Measurements from ENCODE around the gene SF3B2.

SF3B2 gene

GRCh38 chr11:66032957-66033735 lies 19.0 kb upstream of the SF3B2 start:
- H3K9ac ChIP-seq (ENCODE audit: low read depth, low read length): no peak overlapping the region
- H3K36me3 ChIP-seq (ENCODE audit: insufficient read depth, low read length): no peaks in the 10 kb centered on the region
- H3K9me3 ChIP-seq (ENCODE audit: control insufficient read depth, insufficient read depth, low read length): no peaks in the 10 kb centered on the region
- no peaks in the 10 kb centered on the region for H3K4me1 ChIP-seq (ENCODE audit: insufficient read depth, low read length)

- Histone ChIP-seq H3K9me3 (ENCODE audit: control insufficient read depth, insufficient read depth, low read length) (no peaks in the 10 kb centered on the region), H3K4me1 (ENCODE audit: insufficient read depth, low read length) (no peaks in the 10 kb centered on the region), H3K9ac (ENCODE audit: low read depth, low read length) (no peak overlapping the region), H3K36me3 (ENCODE audit: insufficient read depth, low read length) (no peaks in the 10 kb centered on the region)
Observed at GRCh38 chr11:66035653-66036333, 16.4 kb upstream of the SF3B2 start.

GRCh38 chr11:66036334-66036710 lies 15.8 kb upstream of the SF3B2 start:
- Histone ChIP-seq H3K36me3 (ENCODE audit: insufficient read depth, low read length) (no peaks in the 10 kb centered on the region), H3K9ac (ENCODE audit: low read depth, low read length) (no peak overlapping the region), H3K9me3 (ENCODE audit: control insufficient read depth, insufficient read depth, low read length) (no peaks in the 10 kb centered on the region), H3K4me1 (ENCODE audit: insufficient read depth, low read length) (no peaks in the 10 kb centered on the region)

- Histone ChIP-seq H3K9me3 (ENCODE audit: control insufficient read depth, insufficient read depth, low read length) (no peaks in the 10 kb centered on the region), H3K4me1 (ENCODE audit: insufficient read depth, low read length) (no peaks in the 10 kb centered on the region), H3K36me3 (ENCODE audit: insufficient read depth, low read length) (no peaks in the 10 kb centered on the region), H3K9ac (ENCODE audit: low read depth, low read length) (no peak overlapping the region)
Observed at GRCh38 chr11:66037327-66037726, 14.8 kb upstream of the SF3B2 start.

GRCh38 chr11:66039765-66040164 lies 12.4 kb upstream of the SF3B2 start:
- Histone ChIP-seq H3K9me3 (ENCODE audit: control insufficient read depth, insufficient read depth, low read length) (no peaks in the 10 kb centered on the region), H3K4me1 (ENCODE audit: insufficient read depth, low read length) (peaks cover under 1% of the 10 kb centered on the region; the same call in 1 of the 2 replicates), H3K9ac (ENCODE audit: low read depth, low read length) (no peak overlapping the region), H3K36me3 (ENCODE audit: insufficient read depth, low read length) (no peaks in the 10 kb centered on the region)

GRCh38 chr11:66042227-66042995 lies 9.8 kb upstream of the SF3B2 start:
- Histone ChIP-seq H3K9me3 (ENCODE audit: control insufficient read depth, insufficient read depth, low read length) (no peaks in the 10 kb centered on the region), H3K4me1 (ENCODE audit: insufficient read depth, low read length) (peaks cover 3% of the 10 kb centered on the region; the same call in 1 of the 2 replicates), H3K9ac (ENCODE audit: low read depth, low read length) (no peak overlapping the region), H3K36me3 (ENCODE audit: insufficient read depth, low read length) (no peaks in the 10 kb centered on the region)

GRCh38 chr11:66042996-66043906 lies 8.9 kb upstream of the SF3B2 start:
- Histone ChIP-seq H3K9ac (ENCODE audit: low read depth, low read length) (no peak overlapping the region), H3K4me1 (ENCODE audit: insufficient read depth, low read length) (peaks cover 3% of the 10 kb centered on the region; the same call in 1 of the 2 replicates), H3K36me3 (ENCODE audit: insufficient read depth, low read length) (no peaks in the 10 kb centered on the region), H3K9me3 (ENCODE audit: control insufficient read depth, insufficient read depth, low read length) (no peaks in the 10 kb centered on the region)

GRCh38 chr11:66044757-66045156 lies 7.4 kb upstream of the SF3B2 start:
- Histone ChIP-seq H3K9ac (ENCODE audit: low read depth, low read length) (no peak overlapping the region), H3K4me1 (ENCODE audit: insufficient read depth, low read length) (peaks cover 8% of the 10 kb centered on the region; the same call in 1 of the 2 replicates), H3K9me3 (ENCODE audit: control insufficient read depth, insufficient read depth, low read length) (no peaks in the 10 kb centered on the region), H3K36me3 (ENCODE audit: insufficient read depth, low read length) (no peaks in the 10 kb centered on the region)

- Histone ChIP-seq H3K9ac (ENCODE audit: low read depth, low read length) (no peak overlapping the region), H3K36me3 (ENCODE audit: insufficient read depth, low read length) (no peaks in the 10 kb centered on the region), H3K4me1 (ENCODE audit: insufficient read depth, low read length) (peaks cover 8% of the 10 kb centered on the region; the same call in 1 of the 2 replicates), H3K9me3 (ENCODE audit: control insufficient read depth, insufficient read depth, low read length) (no peaks in the 10 kb centered on the region)
Observed at GRCh38 chr11:66045177-66045639, 7.0 kb upstream of the SF3B2 start.

- Histone ChIP-seq H3K36me3 (ENCODE audit: insufficient read depth, low read length) (no peaks in the 10 kb centered on the region), H3K4me1 (ENCODE audit: insufficient read depth, low read length) (peaks cover 15% of the 10 kb centered on the region; the same call in 1 of the 2 replicates), H3K9me3 (ENCODE audit: control insufficient read depth, insufficient read depth, low read length) (no peaks in the 10 kb centered on the region), H3K9ac (ENCODE audit: low read depth, low read length) (no peak overlapping the region)
Observed at GRCh38 chr11:66046901-66047300, 5.3 kb upstream of the SF3B2 start.

GRCh38 chr11:66047541-66048365 lies 4.4 kb upstream of the SF3B2 start:
- Histone ChIP-seq H3K36me3 (ENCODE audit: insufficient read depth, low read length) (no peaks in the 10 kb centered on the region), H3K9me3 (ENCODE audit: control insufficient read depth, insufficient read depth, low read length) (no peaks in the 10 kb centered on the region), H3K9ac (ENCODE audit: low read depth, low read length) (no peak overlapping the region), H3K4me1 (ENCODE audit: insufficient read depth, low read length) (peaks cover 15% of the 10 kb centered on the region; the same call in 1 of the 2 replicates)

GRCh38 chr11:66048547-66049323 lies 3.4 kb upstream of the SF3B2 start, which contains the start of gene GAL3ST3:
GAL3ST3 (minus strand) TSS chr11:66049161; CDS start chr11:66045415, 3,746 bp downstream.
- Histone ChIP-seq H3K4me1 (ENCODE audit: insufficient read depth, low read length) (peaks cover 15% of the 10 kb centered on the region; the same call in 1 of the 2 replicates), H3K9me3 (ENCODE audit: control insufficient read depth, insufficient read depth, low read length) (no peaks in the 10 kb centered on the region), H3K9ac (ENCODE audit: low read depth, low read length) (peak within 1 kb of the TSS; percentile 51; the same call in 1 of the 2 replicates), H3K36me3 (ENCODE audit: insufficient read depth, low read length) (no peaks in the 10 kb centered on the region)

All from ES-I3 (cell line).